Renal cortical epithelial cell (primary cell): Measurements from ENCODE around the gene TENT4B. TPM values are rescaled to one million over a fixed set of nuclear protein-coding genes. Genes with fewer than 3 reads are reported as not detected.
"Not testable (repeated sequence)": the region's sequence is repeated elsewhere in the genome, so short reads cannot be mapped to it uniquely, and the experiment has no call there.

Experiments
- DNase-seq: peaks from one replicate; pipeline ENCODE4 v3.0.0-alpha.2; 2011; ENCODE audit warnings: low read depth
- total RNA-seq: library from RNA; depleted of rRNA; stranded (reverse); fragments of >200 nt; gene quantifications from 2 replicates; pipeline ENCODE4 v1.2.3, GENCODE V29; 2014

The TENT4B gene
- total RNA-seq, 1 donor from 2014 or later, result 10.3 TPM

- DNase-seq, result peak; percentile 21
Observed at GRCh38 chr16:50154420-50154950, 1.4 kb downstream of the TENT4B start.

- no peak for DNase-seq
Observed at GRCh38 chr16:50155925-50156324, 2.8 kb downstream of the TENT4B start.

GRCh38 chr16:50156590-50156989 is 3.5 kb downstream of the TENT4B start:
- DNase-seq, result no peak

GRCh38 chr16:50160495-50161164 is 7.5 kb downstream of the TENT4B start:
- no peak for DNase-seq

- no peak for DNase-seq
Observed at GRCh38 chr16:50161950-50162349, 8.8 kb downstream of the TENT4B start.

GRCh38 chr16:50165473-50165872 is 12.4 kb downstream of the TENT4B start:
- no peak for DNase-seq

- DNase-seq, result no peak
Observed at GRCh38 chr16:50166511-50167500, 13.7 kb downstream of the TENT4B start.

- peak; percentile 19 for DNase-seq
Observed at GRCh38 chr16:50167556-50167955, 14.4 kb downstream of the TENT4B start.

GRCh38 chr16:50169555-50170096 is 16.5 kb downstream of the TENT4B start:
- no peak for DNase-seq

GRCh38 chr16:50171773-50172172 is 18.7 kb downstream of the TENT4B start:
- not testable (repeated sequence) for DNase-seq

GRCh38 chr16:50172195-50172922 is 19.3 kb downstream of the TENT4B start:
- no peak for DNase-seq

- no peak for DNase-seq
Observed at GRCh38 chr16:50173316-50173715, 20.2 kb downstream of the TENT4B start.

- no peak for DNase-seq
Observed at GRCh38 chr16:50178491-50178941, 25.4 kb downstream of the TENT4B start.

GRCh38 chr16:50182441-50182840 is 29.3 kb downstream of the TENT4B start:
- DNase-seq, result no peak

GRCh38 chr16:50183316-50183715 is 30.2 kb downstream of the TENT4B start:
- peak; percentile 81 for DNase-seq

- peak; percentile 100 for DNase-seq
Observed at GRCh38 chr16:50185005-50185505, 31.9 kb downstream of the TENT4B start.

- no peak for DNase-seq
Observed at GRCh38 chr16:50188619-50189136, 35.6 kb downstream of the TENT4B start.

GRCh38 chr16:50190292-50190691 is 37.2 kb downstream of the TENT4B start:
- no peak for DNase-seq

- DNase-seq, result no peak
Observed at GRCh38 chr16:50192386-50193050, 39.4 kb downstream of the TENT4B start.

GRCh38 chr16:50193594-50193993 is 40.5 kb downstream of the TENT4B start:
- peak; percentile 18 for DNase-seq
